ENCODE results near the gene CXXC1. TPM values are rescaled to one million over a fixed set of nuclear protein-coding genes. Genes with fewer than 3 reads are reported as not detected.
"Not testable (repeated sequence)": the region's sequence is repeated elsewhere in the genome, so short reads cannot be mapped to it uniquely, and the experiment has no call there.

CXXC1 gene
- total RNA-seq, 3 donors from 2014 or later: 80.9 to 88.8 (median 83.7) TPM

- intact Hi-C loops (cut with DNase I, micrococcal nuclease): no loop called here
- no peak for ATAC-seq
- no peaks in the 10 kb centered on the region for H3K9me3 ChIP-seq
- H3K4me3 ChIP-seq: no peak overlapping the region
- H3K4me1 ChIP-seq (ENCODE audit: low read depth): no peaks in the 10 kb centered on the region
- DNase-seq: no peak
- no peak for TF ChIP-seq CTCF (IDR thresholded peaks at IDR 0.05)
- no peaks in the 10 kb centered on the region for H3K36me3 ChIP-seq (ENCODE audit: low read depth)
Measured at GRCh38 chr18:50247561-50247960, 39.9 kb downstream of the CXXC1 start.

- H3K36me3 ChIP-seq (ENCODE audit: low read depth); ATAC-seq; H3K4me1 ChIP-seq (ENCODE audit: low read depth); H3K4me3 ChIP-seq; DNase-seq; intact Hi-C loops (cut with DNase I, micrococcal nuclease): not testable (repeated sequence)
- peaks cover 27% of the 10 kb centered on the region for H3K9me3 ChIP-seq
Measured at GRCh38 chr18:50241768-50242167, 45.7 kb downstream of the CXXC1 start.

DNA sequence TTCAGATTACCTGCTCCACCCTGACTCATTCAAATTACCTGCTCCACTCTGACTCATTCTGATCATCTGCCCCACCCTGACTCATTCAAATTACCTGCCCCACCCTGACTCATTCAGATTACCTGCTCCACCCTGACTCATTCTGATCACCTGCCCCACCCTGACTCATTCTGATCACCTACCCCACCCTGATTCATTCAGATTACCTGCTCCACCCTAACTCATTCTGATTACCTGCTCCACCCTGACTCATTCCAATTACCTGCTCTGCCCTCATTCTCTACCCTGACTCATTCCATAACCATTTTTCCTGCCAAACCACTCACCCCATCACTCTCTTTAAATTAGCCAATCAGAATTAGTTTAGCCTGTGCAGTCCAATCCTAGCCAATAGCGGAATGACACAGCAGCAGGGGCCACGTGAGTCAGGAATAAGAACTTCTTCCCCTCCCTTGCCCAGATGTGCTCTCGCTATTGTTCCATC, 47.4 kb downstream of the CXXC1 start:
- Histone ChIP-seq H3K4me1 (ENCODE audit: low read depth) (no peaks in the 10 kb centered on the region), H3K36me3 (ENCODE audit: low read depth) (no peaks in the 10 kb centered on the region), H3K9me3 (peaks cover 27% of the 10 kb centered on the region), H3K4me3 (no peak overlapping the region)
- no peak for DNase-seq
- intact Hi-C loops (cut with DNase I, micrococcal nuclease): no loop called here
- TF ChIP-seq CTCF (IDR thresholded peaks at IDR 0.05): no peak
- ATAC-seq: peak; percentile 76

DNA sequence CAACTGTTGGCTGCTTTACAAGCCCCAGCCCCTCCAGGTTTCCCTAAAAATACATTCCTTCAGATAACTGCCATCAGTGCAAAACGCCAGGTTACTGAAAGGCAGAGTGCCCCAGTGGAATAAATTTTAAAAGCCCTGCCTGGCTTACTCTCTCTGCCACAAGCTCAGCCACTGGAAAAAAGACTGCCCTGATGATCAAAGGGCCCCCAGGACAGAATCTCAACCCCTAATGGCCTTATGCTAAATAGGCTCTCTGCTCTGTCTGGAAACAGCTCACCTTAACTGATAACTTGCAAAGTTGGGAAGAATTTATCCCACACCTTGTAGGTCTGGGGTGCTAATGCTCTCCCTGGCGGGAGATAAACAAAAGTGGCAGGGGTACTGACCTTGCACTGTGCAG, 55.1 kb downstream of the CXXC1 start:
- DNase-seq (no peak), ATAC-seq (no peak)
- no peak for TF ChIP-seq CTCF (IDR thresholded peaks at IDR 0.05)
- intact Hi-C loops (cut with DNase I, micrococcal nuclease): no loop called here
- Histone ChIP-seq H3K4me3 (no peak overlapping the region), H3K36me3 (ENCODE audit: low read depth) (no peaks in the 10 kb centered on the region), H3K9me3 (no peaks in the 10 kb centered on the region), H3K4me1 (ENCODE audit: low read depth) (no peaks in the 10 kb centered on the region)

Other genes starting within 250 kb of the CXXC1 start
- 100 to 1,000 TPM in 2 of 3 donors, 10 to 100 TPM in 1; 52.7 to 179 (median 120) TPM for gene MYO5B, start 92.5 kb downstream of the CXXC1 start, total RNA-seq
- under 1 TPM in 2 of 3 donors, not detected in 1; 0.27 to 0.47 TPM for gene CFAP53, start 21.2 kb downstream of the CXXC1 start, total RNA-seq
- gene MBD1, start 6.2 kb downstream of the CXXC1 start, total RNA-seq: 10 to 100 TPM; 71.4 to 90.2 (median 75.1) TPM
- 1 to 10 TPM; 1.0 to 7.2 (median 1.0) TPM for gene SKA1, start 87.4 kb upstream of the CXXC1 start, total RNA-seq